Measurements from ENCODE around the gene TRIM23.

DNA sequence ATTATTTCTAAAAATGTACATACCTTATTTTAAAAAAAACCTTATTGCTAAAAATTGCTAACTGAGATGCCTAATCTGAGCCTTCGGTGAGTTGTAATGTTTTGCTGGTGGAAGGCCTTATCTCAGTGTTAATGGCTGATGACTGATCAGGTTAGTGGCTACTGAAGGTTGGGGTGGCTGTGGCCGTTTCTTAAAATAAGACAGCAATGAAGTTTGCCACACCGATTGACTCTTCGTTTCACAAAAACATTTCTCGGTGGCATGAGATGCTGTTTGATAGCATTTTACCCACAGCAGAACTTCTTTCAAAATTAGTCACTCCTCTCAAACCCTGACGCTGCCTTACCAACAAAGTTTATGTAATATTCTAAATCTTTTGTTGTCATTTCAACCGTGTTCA is 75.9 kb downstream of the TRIM23 start:
- TF ChIP-seq POLR2A (IDR thresholded peaks at IDR 0.05) (no peak), CTCF (IDR thresholded peaks at IDR 0.05) (no peak), POLR2AphosphoS5 (IDR thresholded peaks at IDR 0.05) (no peak)

All from suprapubic skin (tissue), 4 donors.